GM23338 (cell line): ENCODE measurements around the gene AP1M1. TPM values are rescaled to one million over a fixed set of nuclear protein-coding genes. Genes with fewer than 3 reads are reported as not detected.

Experiments
- ATAC-seq: fragments of 200-7000 bp; cut with Tn5 transposase; 3 replicates; pipeline ENCODE4 v1.9.1; 2020
- DNase-seq: peaks from one replicate; pipeline ENCODE4 v3.0.0-alpha.2; 2015; ENCODE audit warnings: low spot score
- H2AFZ ChIP-seq: fragments of 200-600 bp; sonication (generic); 2 replicates; pipeline ENCODE4 v1.8.0; 2016; ENCODE audit warnings: antibody characterized with exemption, mild to moderate bottlenecking, moderate library complexity
- H3F3A ChIP-seq: fragments of 200-600 bp; sonication (generic); replicated peaks from 2 replicates; pipeline ENCODE4 v1.8.0; 2017; ENCODE audit warnings: antibody characterized with exemption, mixed run types, low read depth
- H3K27ac ChIP-seq: fragments of 200-600 bp; sonication (generic); 2 replicates; pipeline ENCODE4 v1.6.1; 2016; ENCODE audit warnings: low read depth
- H3K27me3 ChIP-seq: fragments of 200-600 bp; sonication (generic); 2 replicates; pipeline ENCODE4 v1.8.0; 2016; ENCODE audit warnings: mild to moderate bottlenecking, mixed run types, moderate library complexity; ENCODE audit not compliant: insufficient read depth
- H3K36me3 ChIP-seq: fragments of 200-600 bp; sonication (generic); 2 replicates; pipeline ENCODE4 v1.8.0; 2016; ENCODE audit warnings: mild to moderate bottlenecking; ENCODE audit not compliant: insufficient read depth
- H3K4me1 ChIP-seq: fragments of 200-600 bp; sonication (generic); 2 replicates; pipeline ENCODE4 v1.8.0; 2016; ENCODE audit warnings: mild to moderate bottlenecking, moderate library complexity; ENCODE audit not compliant: insufficient read depth
- H3K4me2 ChIP-seq: fragments of 200-600 bp; sonication (generic); 2 replicates; pipeline ENCODE4 v1.7.1; 2017; ENCODE audit warnings: mixed run types
- H3K4me3 ChIP-seq: fragments of 200-600 bp; sonication (generic); 2 replicates; pipeline ENCODE4 v1.6.1; 2016; ENCODE audit warnings: mixed run types
- H3K79me2 ChIP-seq: fragments of 200-600 bp; sonication (generic); replicated peaks from 2 replicates; pipeline ENCODE4 v1.8.0; 2017; ENCODE audit warnings: mild to moderate bottlenecking; ENCODE audit not compliant: insufficient read depth
- H3K9me2 ChIP-seq: fragments of 200-600 bp; sonication (generic); 2 replicates; pipeline ENCODE4 v1.8.0; 2017; ENCODE audit not compliant: insufficient read depth
- H4K20me1 ChIP-seq: fragments of 200-600 bp; sonication (generic); replicated peaks from 2 replicates; pipeline ENCODE4 v1.8.0; 2017; ENCODE audit warnings: mild to moderate bottlenecking; ENCODE audit not compliant: insufficient read depth
- H3K27ac Mint-ChIP-seq: 2 replicates; pipeline ENCODE4 v1.8.0; 2020; ENCODE audit warnings: inconsistent platforms, mild to moderate bottlenecking, moderate library complexity, mixed read lengths
- H3K27me3 Mint-ChIP-seq: 3 replicates; pipeline ENCODE4 v1.8.0; 2022; ENCODE audit warnings: low read depth, mild to moderate bottlenecking, moderate library complexity, mixed read lengths, inconsistent platforms; ENCODE audit not compliant: insufficient read depth, poor library complexity
- H3K36me3 Mint-ChIP-seq: 3 replicates; pipeline ENCODE4 v1.8.0; 2021; ENCODE audit warnings: low read depth, mild to moderate bottlenecking, inconsistent platforms, moderate library complexity, mixed read lengths
- H3K4me1 Mint-ChIP-seq: 3 replicates; pipeline ENCODE4 v1.8.0; 2020; ENCODE audit warnings: mild to moderate bottlenecking, inconsistent platforms, mixed read lengths
- H3K4me3 Mint-ChIP-seq: 3 replicates; pipeline ENCODE4 v1.8.0; 2021; ENCODE audit warnings: moderate library complexity, mild to moderate bottlenecking, inconsistent platforms, mixed read lengths
- H3K9me3 Mint-ChIP-seq: 3 replicates; pipeline ENCODE4 v1.8.0; 2020; ENCODE audit warnings: moderate library complexity, mild to moderate bottlenecking, inconsistent platforms, mixed read lengths
- CREB1 ChIP-seq: fragments of 250-450 bp; sonication (Bioruptor Pico); IDR thresholded peaks from 2 replicates; pipeline ENCODE4 v1.5.0; 2020; ENCODE audit warnings: low read depth, mild to moderate bottlenecking, moderate library complexity
- CTCF ChIP-seq, 2 experiments: fragments of 200-600 bp in 1 of 2; sonication (generic) in 1 of 2; conservative IDR thresholded peaks; 2 replicates each; pipeline versions ENCODE4 v1.5.1 to v1.6.1; 2016 to 2017; ENCODE audit warnings: antibody characterized with exemption in 2 of 2, low read depth in 2 of 2, mild to moderate bottlenecking in 2 of 2, moderate library complexity in 1 of 2
- ETS1 ChIP-seq: IDR thresholded peaks from 2 replicates; pipeline ENCODE4 v1.6.1; 2016; ENCODE audit warnings: antibody characterized with exemption
- EZH2 ChIP-seq: fragments of 200-600 bp; sonication (generic); IDR thresholded peaks from one replicate; pipeline ENCODE4 v1.8.0; 2017; ENCODE audit warnings: antibody characterized with exemption, mild to moderate bottlenecking, low read depth; ENCODE audit not compliant: unreplicated experiment
- EZH2phosphoT487 ChIP-seq: fragments of 200-600 bp; sonication (generic); IDR thresholded peaks from one replicate; pipeline ENCODE4 v1.8.1; 2018; ENCODE audit warnings: antibody characterized with exemption; ENCODE audit not compliant: unreplicated experiment
- JUNB ChIP-seq: IDR thresholded peaks from one replicate; pipeline ENCODE4 v1.6.1; 2016; ENCODE audit warnings: antibody characterized with exemption; ENCODE audit not compliant: unreplicated experiment
- NANOG ChIP-seq: IDR thresholded peaks from 2 replicates; pipeline ENCODE4 v1.6.1; 2016; ENCODE audit warnings: antibody characterized with exemption, borderline replicate concordance
- POLR2AphosphoS5 ChIP-seq: IDR thresholded peaks from 2 replicates; pipeline ENCODE4 v1.6.1; 2016; ENCODE audit warnings: antibody characterized with exemption, low read depth
- REST ChIP-seq: IDR thresholded peaks from one replicate; pipeline ENCODE4 v1.6.1; 2018; ENCODE audit warnings: antibody characterized with exemption; ENCODE audit not compliant: unreplicated experiment
- STAT1 ChIP-seq: IDR thresholded peaks from one replicate; pipeline ENCODE4 v1.6.1; 2016; ENCODE audit warnings: antibody characterized with exemption; ENCODE audit not compliant: unreplicated experiment
- ZNF114 ChIP-seq: fragments of 250-450 bp; sonication (Bioruptor Pico); IDR thresholded peaks from 2 replicates; pipeline ENCODE4 v1.5.0; 2020; ENCODE audit warnings: mild to moderate bottlenecking, moderate library complexity
- ZNF331 ChIP-seq: fragments of 250-450 bp; sonication (Bioruptor Pico); IDR thresholded peaks from 2 replicates; pipeline ENCODE4 v1.5.0; 2020; ENCODE audit warnings: low read depth, mild to moderate bottlenecking, moderate library complexity
- polyA plus RNA-seq: library from polyadenylated mRNA; unstranded; fragments of >200 nt; fragmentation: Nextera tagmentation; extraction: Ambion mirVana; gene quantifications from 2 replicates; pipeline ENCODE4 v1.2.1, GENCODE V29; 2016
- total RNA-seq: library from RNA; depleted of rRNA; stranded (reverse); fragments of >200 nt; shearing (Covaris generic); gene quantifications from 2 replicates; pipeline ENCODE4 v1.2.3, GENCODE V29; 2014

AP1M1 gene
- total and polyA plus RNA-seq, 2 experiments from 2014 or later = 22.0 to 32.0 TPM

GRCh38 chr19:16157601-16158000, 40.1 kb upstream of the AP1M1 start:
- H3K4me1 ChIP-seq = no peaks in the 10 kb centered on the region
- no peaks in the 10 kb centered on the region for H3K4me1 Mint-ChIP-seq
- H3K36me3 ChIP-seq = no peaks in the 10 kb centered on the region
- DNase-seq = no peak
- H3K9me2 ChIP-seq = no peaks in the 10 kb centered on the region
- H3K4me2 ChIP-seq = no peak overlapping the region
- H3K27ac ChIP-seq = no peak overlapping the region
- no peaks in the 10 kb centered on the region for H3F3A ChIP-seq
- no peak overlapping the region for H3K27ac Mint-ChIP-seq
- H2AFZ ChIP-seq = no peak overlapping the region
- H4K20me1 ChIP-seq = no peaks in the 10 kb centered on the region
- no peaks in the 10 kb centered on the region for H3K79me2 ChIP-seq
- TF ChIP-seq NANOG (no peak), ETS1 (no peak), EZH2phosphoT487 (no peak), CTCF (conservative IDR thresholded peaks at IDR 0.05; ENCODE audit: low read depth in 2 of 2) (no peak), EZH2 (no peak), JUNB (no peak), CREB1 (CRISPR knock-in tag) (no peak)
- no peaks in the 10 kb centered on the region for H3K27me3 ChIP-seq
- H3K36me3 Mint-ChIP-seq = no peaks in the 10 kb centered on the region; the same call in 2 of the 3 replicates
- no peak overlapping the region for H3K4me3 Mint-ChIP-seq
- peaks cover 11% of the 10 kb centered on the region for H3K27me3 Mint-ChIP-seq
- no peak for ATAC-seq
- H3K9me3 Mint-ChIP-seq = peaks cover 4% of the 10 kb centered on the region; the same call in 1 of the 3 replicates
- H3K4me3 ChIP-seq = no peak overlapping the region

GRCh38 chr19:16159655-16160054, 38.1 kb upstream of the AP1M1 start:
- no peak for DNase-seq
- Histone ChIP-seq H3K27me3 (no peaks in the 10 kb centered on the region), H3K4me3 (no peak overlapping the region), H3K36me3 (no peaks in the 10 kb centered on the region), H3K79me2 (no peaks in the 10 kb centered on the region), H4K20me1 (no peaks in the 10 kb centered on the region), H2AFZ (no peak overlapping the region), H3K4me2 (no peak overlapping the region), H3K27ac (no peak overlapping the region), H3K9me2 (no peaks in the 10 kb centered on the region), H3F3A (no peaks in the 10 kb centered on the region), H3K4me1 (no peaks in the 10 kb centered on the region)
- Mint-ChIP-seq H3K27me3 (peaks cover 6% of the 10 kb centered on the region), H3K36me3 (no peaks in the 10 kb centered on the region; the same call in 2 of the 3 replicates), H3K4me3 (no peak overlapping the region), H3K9me3 (peaks cover 9% of the 10 kb centered on the region; the same call in 2 of the 3 replicates), H3K27ac (no peak overlapping the region), H3K4me1 (no peaks in the 10 kb centered on the region)
- ATAC-seq = no peak
- TF ChIP-seq EZH2 = no peak
- no peak for TF ChIP-seq REST
- TF ChIP-seq EZH2phosphoT487 = no peak
- no peak for TF ChIP-seq ZNF331
- TF ChIP-seq STAT1 = no peak
- no peak for TF ChIP-seq CTCF (conservative IDR thresholded peaks at IDR 0.05; ENCODE audit: low read depth in 2 of 2)
- TF ChIP-seq ETS1 = no peak
- TF ChIP-seq JUNB = no peak
- TF ChIP-seq ZNF114 (CRISPR knock-in tag) = no peak
- TF ChIP-seq CREB1 (CRISPR knock-in tag) = no peak
- no peak for TF ChIP-seq NANOG
- no peak for TF ChIP-seq POLR2AphosphoS5
